ENCODE measurements around the gene SLC8A3. TPM values are rescaled to one million over a fixed set of nuclear protein-coding genes. Genes with fewer than 3 reads are reported as not detected.
"Not testable (repeated sequence)": the region's sequence is repeated elsewhere in the genome, so short reads cannot be mapped to it uniquely, and the experiment has no call there.

Gene SLC8A3, protein sequence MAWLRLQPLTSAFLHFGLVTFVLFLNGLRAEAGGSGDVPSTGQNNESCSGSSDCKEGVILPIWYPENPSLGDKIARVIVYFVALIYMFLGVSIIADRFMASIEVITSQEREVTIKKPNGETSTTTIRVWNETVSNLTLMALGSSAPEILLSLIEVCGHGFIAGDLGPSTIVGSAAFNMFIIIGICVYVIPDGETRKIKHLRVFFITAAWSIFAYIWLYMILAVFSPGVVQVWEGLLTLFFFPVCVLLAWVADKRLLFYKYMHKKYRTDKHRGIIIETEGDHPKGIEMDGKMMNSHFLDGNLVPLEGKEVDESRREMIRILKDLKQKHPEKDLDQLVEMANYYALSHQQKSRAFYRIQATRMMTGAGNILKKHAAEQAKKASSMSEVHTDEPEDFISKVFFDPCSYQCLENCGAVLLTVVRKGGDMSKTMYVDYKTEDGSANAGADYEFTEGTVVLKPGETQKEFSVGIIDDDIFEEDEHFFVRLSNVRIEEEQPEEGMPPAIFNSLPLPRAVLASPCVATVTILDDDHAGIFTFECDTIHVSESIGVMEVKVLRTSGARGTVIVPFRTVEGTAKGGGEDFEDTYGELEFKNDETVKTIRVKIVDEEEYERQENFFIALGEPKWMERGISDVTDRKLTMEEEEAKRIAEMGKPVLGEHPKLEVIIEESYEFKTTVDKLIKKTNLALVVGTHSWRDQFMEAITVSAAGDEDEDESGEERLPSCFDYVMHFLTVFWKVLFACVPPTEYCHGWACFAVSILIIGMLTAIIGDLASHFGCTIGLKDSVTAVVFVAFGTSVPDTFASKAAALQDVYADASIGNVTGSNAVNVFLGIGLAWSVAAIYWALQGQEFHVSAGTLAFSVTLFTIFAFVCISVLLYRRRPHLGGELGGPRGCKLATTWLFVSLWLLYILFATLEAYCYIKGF
- under 1 TPM in 1 of 6 donors, not detected in 5; 0.24 TPM for polyA plus RNA-seq (ENCODE audit: low read depth in 6 of 6)

- Mint-ChIP-seq H3K27me3 (peaks cover 49 to 72% (median 67%) of the 10 kb centered on the region in 3 donors), H3K27ac (peak within 1 kb of the TSS in 2 of 6 donors; percentile 18 to 85), H3K9me3 (peaks cover 0 to 4% (median 0%) of the 10 kb centered on the region in 7 donors), H3K4me3 (peak within 1 kb of the TSS; percentile 81 to 95 (median 86)), H3K4me1 (peaks cover 19 to 33% (median 20%) of the 10 kb centered on the region in 3 donors), H3K36me3 (no peaks in the 10 kb centered on the region)
- DNase-seq (no peak), ATAC-seq (ENCODE audit: low read depth in 2 of 2) (peak in 1 of 2 donors; percentile 27)
Measured at GRCh38 chr14:70188659-70189455, at the start of gene SLC8A3. Gene SLC8A3, minus strand, starts transcription at chr14:70188951. Its CDS starts 20,529 bp downstream, at chr14:70168422.

DNA sequence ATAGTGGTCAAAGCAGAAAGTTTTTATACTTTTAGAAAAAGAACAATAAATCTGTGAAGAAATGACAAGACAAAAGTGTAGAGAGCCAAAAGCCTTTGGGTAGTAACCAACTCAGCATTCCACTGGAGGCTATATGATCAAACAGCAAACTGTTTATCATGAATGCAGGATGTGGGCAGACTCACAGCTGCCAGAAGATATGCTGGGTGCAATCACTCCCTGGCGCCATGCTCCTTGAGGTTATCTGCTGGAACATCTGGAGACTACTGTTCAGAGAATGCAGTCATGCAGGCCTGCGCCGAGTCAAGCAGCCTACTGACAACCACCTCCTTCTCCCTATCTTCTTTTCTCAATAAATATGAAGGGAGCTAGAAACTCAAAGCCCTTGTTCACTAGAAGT lies 49.0 kb upstream of the SLC8A3 start:
- Mint-ChIP-seq H3K4me3 (no peak overlapping the region), H3K9me3 (peaks cover 0 to 22% (median 10%) of the 10 kb centered on the region in 7 donors), H3K27ac (no peak overlapping the region), H3K4me1 (peaks cover 0 to 7% (median 0%) of the 10 kb centered on the region in 3 donors), H3K36me3 (peaks cover 0 to 3% of the 10 kb centered on the region in 2 donors), H3K27me3 (peaks cover 23 to 40% (median 40%) of the 10 kb centered on the region in 3 donors)
- ATAC-seq (ENCODE audit: low read depth in 2 of 2) (no peak), DNase-seq (no peak)

GRCh38 chr14:70234066-70234950 lies 45.6 kb upstream of the SLC8A3 start:
- Mint-ChIP-seq H3K27me3 (peaks cover 30 to 37% (median 34%) of the 10 kb centered on the region in 3 donors), H3K36me3 (no peaks in the 10 kb centered on the region), H3K9me3 (peaks cover 0 to 7% (median 1%) of the 10 kb centered on the region in 7 donors), H3K4me3 (no peak overlapping the region), H3K27ac (no peak overlapping the region), H3K4me1 (peaks cover 0 to 12% (median 9%) of the 10 kb centered on the region in 3 donors)
- DNase-seq (no peak), ATAC-seq (ENCODE audit: low read depth in 2 of 2) (no peak)

DNA sequence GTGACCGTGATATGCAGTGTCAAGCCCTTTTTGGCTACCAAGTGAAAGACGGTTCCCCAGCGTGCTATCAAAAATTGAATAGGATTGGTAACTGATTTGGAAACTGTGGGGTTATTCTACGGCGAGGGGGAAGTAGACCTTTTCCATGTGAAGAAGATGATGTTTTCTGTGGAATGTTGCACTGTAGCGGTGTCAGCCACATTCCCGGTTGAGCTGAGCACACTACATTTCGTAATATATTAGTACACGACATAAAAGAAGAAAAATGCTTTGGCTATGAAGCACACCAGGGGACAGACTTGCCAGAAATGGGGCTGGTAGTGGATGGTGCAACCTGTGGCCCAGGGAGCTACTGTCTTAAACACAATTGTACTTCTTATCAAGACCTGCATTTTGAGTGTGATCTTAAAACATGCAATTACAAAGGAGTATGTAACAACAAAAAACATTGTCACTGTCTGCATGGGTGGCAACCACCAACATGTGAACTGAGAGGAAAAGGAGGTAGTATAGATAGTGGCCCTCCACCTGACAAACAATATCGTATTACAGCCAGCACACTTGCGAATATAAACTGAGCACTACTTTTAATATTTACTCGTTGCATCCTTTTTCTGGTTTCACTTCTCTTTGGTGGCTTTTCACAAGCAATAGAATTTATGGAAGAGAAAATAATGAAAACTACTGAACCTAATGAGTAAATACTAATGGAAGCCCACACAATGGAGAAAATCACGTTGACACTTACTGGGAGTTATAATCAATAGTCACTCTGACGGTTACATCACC lies 43.2 kb upstream of the SLC8A3 start:
- H3K36me3 Mint-ChIP-seq, DNase-seq, H3K4me3 Mint-ChIP-seq: not testable (repeated sequence)
- ATAC-seq (ENCODE audit: low read depth in 2 of 2): peak; percentile 44 to 84
- Mint-ChIP-seq H3K9me3 (peaks cover 0 to 10% (median 0%) of the 10 kb centered on the region in 7 donors), H3K4me1 (peaks cover 0 to 12% (median 9%) of the 10 kb centered on the region in 3 donors), H3K27ac (peak overlapping the region in 1 of 6 donors; percentile 5), H3K27me3 (peaks cover 22 to 42% (median 26%) of the 10 kb centered on the region in 3 donors)

GRCh38 chr14:70229877-70230640 lies 41.3 kb upstream of the SLC8A3 start:
- Mint-ChIP-seq H3K27me3 (peaks cover 24 to 44% (median 24%) of the 10 kb centered on the region in 3 donors), H3K27ac (peak overlapping the region in 2 of 6 donors; percentile 8 to 24), H3K4me1 (peaks cover 0 to 12% (median 9%) of the 10 kb centered on the region in 3 donors), H3K9me3 (peaks cover 0 to 10% (median 0%) of the 10 kb centered on the region in 7 donors)
- DNase-seq; H3K4me3 Mint-ChIP-seq; H3K36me3 Mint-ChIP-seq; ATAC-seq (ENCODE audit: low read depth in 2 of 2): not testable (repeated sequence)

DNA sequence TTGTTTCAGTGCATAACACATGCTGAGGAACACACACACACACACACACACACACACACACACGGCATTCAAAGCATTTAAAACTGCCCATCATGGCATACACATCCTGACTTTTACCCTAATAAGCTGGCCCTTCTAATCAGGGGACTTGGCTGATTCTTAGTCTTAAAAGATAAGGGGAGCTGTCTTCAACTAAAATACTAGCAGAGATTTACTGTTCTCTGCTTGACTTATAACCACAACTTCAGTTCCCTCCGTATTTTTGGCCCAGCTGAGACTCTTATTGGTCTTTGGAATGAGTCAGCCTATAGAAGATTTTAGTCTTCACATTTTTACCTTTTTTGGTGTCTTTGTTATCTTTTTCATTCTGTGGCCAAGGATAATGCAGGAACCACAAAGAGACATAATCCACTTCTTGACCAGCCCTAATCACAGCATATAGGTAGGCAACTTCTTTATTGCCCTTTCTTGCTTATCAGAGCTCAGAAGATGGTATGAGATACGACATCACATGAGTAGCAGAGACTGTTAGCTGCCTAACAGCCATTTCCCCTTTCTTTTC lies 25.1 kb upstream of the SLC8A3 start:
- no peaks in the 10 kb centered on the region for H3K36me3 Mint-ChIP-seq
- no peak overlapping the region for H3K27ac Mint-ChIP-seq
- no peaks in the 10 kb centered on the region for H3K4me1 Mint-ChIP-seq
- no peak overlapping the region for H3K4me3 Mint-ChIP-seq
- H3K9me3 Mint-ChIP-seq: peaks cover 0 to 2% (median 0%) of the 10 kb centered on the region in 7 donors
- peaks cover 6 to 33% (median 20%) of the 10 kb centered on the region in 3 donors for H3K27me3 Mint-ChIP-seq
- no peak for ATAC-seq (ENCODE audit: low read depth in 2 of 2)
- DNase-seq: no peak

DNA sequence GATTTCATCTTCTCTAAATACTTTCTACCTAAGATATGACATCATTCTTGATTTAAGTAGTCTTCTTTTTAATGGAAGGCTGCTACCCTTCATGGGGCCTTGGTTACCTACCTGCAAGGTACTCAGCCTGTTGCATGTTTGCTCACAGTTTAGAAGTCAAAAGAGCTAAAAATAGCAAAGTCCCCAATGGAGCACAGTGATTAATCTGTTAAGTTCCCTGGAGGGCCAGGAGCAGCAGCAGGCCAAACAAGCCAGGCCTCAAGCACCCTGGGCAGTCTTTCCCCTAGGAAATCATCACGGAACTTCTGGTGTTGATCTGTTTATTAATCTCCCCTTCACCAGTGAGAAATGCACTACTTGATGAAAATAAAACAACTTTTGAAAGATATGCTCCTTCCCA lies 24.0 kb upstream of the SLC8A3 start:
- Mint-ChIP-seq H3K4me3 (no peak overlapping the region), H3K27ac (no peak overlapping the region), H3K4me1 (no peaks in the 10 kb centered on the region), H3K36me3 (no peaks in the 10 kb centered on the region), H3K9me3 (peaks cover 0 to 2% (median 0%) of the 10 kb centered on the region in 7 donors), H3K27me3 (peaks cover 7 to 35% (median 19%) of the 10 kb centered on the region in 3 donors)
- no peak for ATAC-seq (ENCODE audit: low read depth in 2 of 2)
- no peak for DNase-seq

GRCh38 chr14:70208380-70208779 lies 19.6 kb upstream of the SLC8A3 start:
- Mint-ChIP-seq H3K9me3 (peaks cover 0 to 3% (median 0%) of the 10 kb centered on the region in 7 donors), H3K4me3 (no peak overlapping the region), H3K4me1 (no peaks in the 10 kb centered on the region), H3K36me3 (no peaks in the 10 kb centered on the region), H3K27ac (no peak overlapping the region), H3K27me3 (peaks cover 25 to 36% (median 31%) of the 10 kb centered on the region in 3 donors)
- DNase-seq (no peak), ATAC-seq (ENCODE audit: low read depth in 2 of 2) (no peak)

DNA sequence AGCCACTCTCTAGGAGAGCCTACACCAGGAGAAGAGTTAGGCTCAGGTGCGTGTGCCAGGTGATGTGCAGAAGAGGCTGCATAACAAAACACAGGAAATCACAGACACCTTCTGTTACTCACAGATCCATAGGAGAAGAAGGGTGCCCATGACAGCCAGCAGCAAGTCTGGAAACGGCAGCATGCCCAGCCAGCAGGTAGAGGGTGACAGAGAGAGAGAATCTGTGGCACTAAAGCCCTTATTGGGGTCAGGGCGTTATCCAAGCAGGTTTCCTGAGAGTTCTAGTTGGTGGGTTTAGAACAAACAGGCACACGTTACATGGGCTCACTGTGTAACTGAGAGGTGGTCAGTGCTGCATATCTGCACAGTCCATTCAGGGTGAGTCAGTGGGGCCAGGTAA lies 14.9 kb upstream of the SLC8A3 start:
- ATAC-seq (ENCODE audit: low read depth in 2 of 2) (no peak), DNase-seq (no peak)
- Mint-ChIP-seq H3K9me3 (peaks cover 0 to 3% (median 0%) of the 10 kb centered on the region in 7 donors), H3K27ac (no peak overlapping the region), H3K4me1 (no peaks in the 10 kb centered on the region), H3K36me3 (no peaks in the 10 kb centered on the region), H3K27me3 (peaks cover 25 to 55% (median 47%) of the 10 kb centered on the region in 3 donors), H3K4me3 (no peak overlapping the region)

DNA sequence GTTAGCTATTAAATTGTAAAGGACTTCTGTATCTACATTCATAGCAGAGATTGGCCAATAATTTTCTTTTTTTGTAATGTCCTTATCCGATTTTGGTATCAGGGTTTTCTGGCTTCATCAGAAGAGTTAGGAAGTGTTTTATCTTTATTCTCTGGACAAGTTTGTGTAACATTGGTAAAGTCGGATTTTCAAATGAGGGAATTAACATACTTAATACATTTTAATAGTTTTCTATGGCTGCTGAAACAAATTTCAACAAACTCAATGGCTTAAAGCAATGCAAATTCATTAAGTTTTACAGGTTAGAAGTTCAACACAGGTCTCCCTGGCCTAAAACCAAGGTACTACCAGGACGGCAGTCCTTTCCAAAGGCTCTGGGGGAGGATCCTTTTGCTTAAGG lies 13.2 kb upstream of the SLC8A3 start:
- Mint-ChIP-seq H3K4me3 (no peak overlapping the region), H3K27ac (no peak overlapping the region), H3K27me3 (peaks cover 18 to 57% (median 39%) of the 10 kb centered on the region in 3 donors), H3K4me1 (no peaks in the 10 kb centered on the region), H3K9me3 (peaks cover 0 to 4% (median 0%) of the 10 kb centered on the region in 7 donors), H3K36me3 (no peaks in the 10 kb centered on the region)
- ATAC-seq (ENCODE audit: low read depth in 2 of 2) (no peak), DNase-seq (no peak)

All from naive B cell (primary cell).